Measurements from ENCODE around the gene AGPAT1. TPM values are rescaled to one million over a fixed set of nuclear protein-coding genes. Genes with fewer than 3 reads are reported as not detected.

Gene AGPAT1
- total RNA-seq, 1 experiment from 2014 or later = 55.6 TPM

DNA sequence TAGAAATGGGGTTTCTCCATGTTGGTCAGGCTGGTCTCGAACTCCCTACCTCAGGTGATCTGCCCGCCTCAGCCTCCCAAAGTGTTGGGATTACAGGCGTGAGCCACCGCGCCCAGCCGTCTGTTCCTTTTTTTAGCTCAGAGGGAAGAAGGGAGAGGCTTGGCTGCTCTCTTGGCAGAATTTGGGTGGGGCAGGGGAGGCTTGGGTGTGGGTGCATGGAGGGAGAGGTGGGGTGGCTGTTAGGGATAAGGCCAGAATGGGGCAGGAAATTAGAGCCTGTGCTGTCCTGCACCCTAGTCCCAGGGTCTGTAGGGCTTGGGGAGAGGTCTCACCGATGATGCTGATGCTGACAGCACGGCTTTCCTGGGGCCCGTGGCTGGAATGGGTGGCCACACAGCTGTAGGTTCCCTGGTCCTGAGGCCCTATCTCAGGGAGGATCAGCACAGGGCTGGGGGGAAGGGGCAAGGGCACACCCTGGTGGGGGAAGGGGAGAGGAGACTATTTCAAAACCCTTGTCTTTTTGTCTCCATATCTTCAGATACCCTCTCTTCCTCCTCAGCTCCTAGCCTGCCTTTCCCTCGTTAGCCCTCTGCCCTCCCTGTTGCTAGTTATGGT lies 6.1 kb upstream of the AGPAT1 start:
- Histone ChIP-seq H3K4me1 (ENCODE audit: control insufficient read depth in 1 of 2, insufficient read depth in 2 of 2, low read length in 2 of 2) (peaks cover 10 to 39% of the 10 kb centered on the region in 2 experiments), H3K79me2 (ENCODE audit: insufficient read depth, low read length) (peaks cover 8% of the 10 kb centered on the region; the same call in 1 of the 2 replicates), H3K9me3 (ENCODE audit: control insufficient read depth in 1 of 2, insufficient read depth in 1 of 2, low read depth in 1 of 2, low read length in 2 of 2) (no peaks in the 10 kb centered on the region), H3K4me3 (replicated peaks in 1 of 2; ENCODE audit: low read depth in 1 of 2, low read length in 2 of 2) (no peak overlapping the region), H3K36me3 (ENCODE audit: control insufficient read depth in 1 of 2, insufficient read depth in 2 of 2, low read length in 2 of 2) (peaks cover 9 to 13% of the 10 kb centered on the region in 2 experiments; a peak in 3 of 4 replicates), H3K27ac (ENCODE audit: low read depth, low read length) (no peak overlapping the region), H3K9ac (ENCODE audit: low read length) (no peak overlapping the region), H3K27me3 (ENCODE audit: insufficient read depth, low read length) (no peaks in the 10 kb centered on the region), H3K4me2 (ENCODE audit: low read length) (no peak overlapping the region), H3K9me2 (ENCODE audit: insufficient read depth) (no peaks in the 10 kb centered on the region), H2AFZ (ENCODE audit: low read depth, low read length, poor library complexity, severe bottlenecking) (no peak overlapping the region), H4K20me1 (ENCODE audit: insufficient read depth) (no peaks in the 10 kb centered on the region)
- CTCF ChIA-PET = no interaction called here
- no TSS peak for BruUV-seq (replicated peaks)
- POLR2A ChIA-PET = interaction anchor here (1.0 to 1.3 kb wide), 2 partner anchors 9 to 14 kb away, joined by 3 to 4 read pairs; partner anchors contain the start of gene PBX2
- DNase-seq (ENCODE audit: low read depth, low spot score) = no peak
- RAD21 ChIA-PET (ENCODE audit: low non-redundant PET in 1 of 2, low total read pairs in 2 of 2, uncharacterized antibody in 2 of 2, unreplicated experiment in 2 of 2) = no interaction called here
- TF ChIP-seq EZH2phosphoT487 (IDR thresholded peaks at IDR 0.05; ENCODE audit: borderline replicate concordance) (no peak), EZH2 (IDR thresholded peaks at IDR 0.05) (no peak), CEBPB (IDR thresholded peaks at IDR 0.05; ENCODE audit: low read depth) (no peak), ZFX (IDR thresholded peaks at IDR 0.05) (no peak), RAD21 (IDR thresholded peaks at IDR 0.05; ENCODE audit: low read depth) (no peak), FOSL1 (IDR thresholded peaks at IDR 0.05; ENCODE audit: low read depth) (no peak), ELF1 (IDR thresholded peaks at IDR 0.05; ENCODE audit: borderline replicate concordance, low read depth) (no peak), YY1 (IDR thresholded peaks at IDR 0.05; ENCODE audit: extremely low read depth, insufficient replicate concordance, low read depth, low read length) (no peak), ZNF274 (IDR thresholded peaks at IDR 0.05; ENCODE audit: low read depth, low read length) (no peak), SRF (IDR thresholded peaks at IDR 0.05; ENCODE audit: low read depth) (no peak), POLR2AphosphoS5 (IDR thresholded peaks at IDR 0.05; ENCODE audit: low read depth, low read length) (no peak), POLR2A (IDR thresholded peaks at IDR 0.05; ENCODE audit: borderline replicate concordance, extremely low read depth, insufficient read depth, insufficient read length) (no peak), SIN3A (IDR thresholded peaks at IDR 0.05; ENCODE audit: low read depth) (no peak), JUND (IDR thresholded peaks at IDR 0.05) (no peak), SP1 (IDR thresholded peaks at IDR 0.05; ENCODE audit: low read depth) (no peak)
- TF ChIP-seq, protein P1, sequence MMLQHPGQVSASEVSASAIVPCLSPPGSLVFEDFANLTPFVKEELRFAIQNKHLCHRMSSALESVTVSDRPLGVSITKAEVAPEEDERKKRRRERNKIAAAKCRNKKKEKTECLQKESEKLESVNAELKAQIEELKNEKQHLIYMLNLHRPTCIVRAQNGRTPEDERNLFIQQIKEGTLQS (IDR thresholded peaks at IDR 0.05) = no peak
- TF ChIP-seq, protein P2, sequence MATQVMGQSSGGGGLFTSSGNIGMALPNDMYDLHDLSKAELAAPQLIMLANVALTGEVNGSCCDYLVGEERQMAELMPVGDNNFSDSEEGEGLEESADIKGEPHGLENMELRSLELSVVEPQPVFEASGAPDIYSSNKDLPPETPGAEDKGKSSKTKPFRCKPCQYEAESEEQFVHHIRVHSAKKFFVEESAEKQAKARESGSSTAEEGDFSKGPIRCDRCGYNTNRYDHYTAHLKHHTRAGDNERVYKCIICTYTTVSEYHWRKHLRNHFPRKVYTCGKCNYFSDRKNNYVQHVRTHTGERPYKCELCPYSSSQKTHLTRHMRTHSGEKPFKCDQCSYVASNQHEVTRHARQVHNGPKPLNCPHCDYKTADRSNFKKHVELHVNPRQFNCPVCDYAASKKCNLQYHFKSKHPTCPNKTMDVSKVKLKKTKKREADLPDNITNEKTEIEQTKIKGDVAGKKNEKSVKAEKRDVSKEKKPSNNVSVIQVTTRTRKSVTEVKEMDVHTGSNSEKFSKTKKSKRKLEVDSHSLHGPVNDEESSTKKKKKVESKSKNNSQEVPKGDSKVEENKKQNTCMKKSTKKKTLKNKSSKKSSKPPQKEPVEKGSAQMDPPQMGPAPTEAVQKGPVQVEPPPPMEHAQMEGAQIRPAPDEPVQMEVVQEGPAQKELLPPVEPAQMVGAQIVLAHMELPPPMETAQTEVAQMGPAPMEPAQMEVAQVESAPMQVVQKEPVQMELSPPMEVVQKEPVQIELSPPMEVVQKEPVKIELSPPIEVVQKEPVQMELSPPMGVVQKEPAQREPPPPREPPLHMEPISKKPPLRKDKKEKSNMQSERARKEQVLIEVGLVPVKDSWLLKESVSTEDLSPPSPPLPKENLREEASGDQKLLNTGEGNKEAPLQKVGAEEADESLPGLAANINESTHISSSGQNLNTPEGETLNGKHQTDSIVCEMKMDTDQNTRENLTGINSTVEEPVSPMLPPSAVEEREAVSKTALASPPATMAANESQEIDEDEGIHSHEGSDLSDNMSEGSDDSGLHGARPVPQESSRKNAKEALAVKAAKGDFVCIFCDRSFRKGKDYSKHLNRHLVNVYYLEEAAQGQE (IDR thresholded peaks at IDR 0.05; ENCODE audit: low read depth) = no peak
- TF ChIP-seq, protein P3, sequence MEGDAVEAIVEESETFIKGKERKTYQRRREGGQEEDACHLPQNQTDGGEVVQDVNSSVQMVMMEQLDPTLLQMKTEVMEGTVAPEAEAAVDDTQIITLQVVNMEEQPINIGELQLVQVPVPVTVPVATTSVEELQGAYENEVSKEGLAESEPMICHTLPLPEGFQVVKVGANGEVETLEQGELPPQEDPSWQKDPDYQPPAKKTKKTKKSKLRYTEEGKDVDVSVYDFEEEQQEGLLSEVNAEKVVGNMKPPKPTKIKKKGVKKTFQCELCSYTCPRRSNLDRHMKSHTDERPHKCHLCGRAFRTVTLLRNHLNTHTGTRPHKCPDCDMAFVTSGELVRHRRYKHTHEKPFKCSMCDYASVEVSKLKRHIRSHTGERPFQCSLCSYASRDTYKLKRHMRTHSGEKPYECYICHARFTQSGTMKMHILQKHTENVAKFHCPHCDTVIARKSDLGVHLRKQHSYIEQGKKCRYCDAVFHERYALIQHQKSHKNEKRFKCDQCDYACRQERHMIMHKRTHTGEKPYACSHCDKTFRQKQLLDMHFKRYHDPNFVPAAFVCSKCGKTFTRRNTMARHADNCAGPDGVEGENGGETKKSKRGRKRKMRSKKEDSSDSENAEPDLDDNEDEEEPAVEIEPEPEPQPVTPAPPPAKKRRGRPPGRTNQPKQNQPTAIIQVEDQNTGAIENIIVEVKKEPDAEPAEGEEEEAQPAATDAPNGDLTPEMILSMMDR (IDR thresholded peaks at IDR 0.05 in 2 of 3, conservative IDR thresholded peaks at IDR 0.05 in 1 of 3; ENCODE audit: borderline replicate concordance in 1 of 3, insufficient read depth in 1 of 3, low read depth in 2 of 3, low read length in 2 of 3) = no peak
- TF ChIP-seq, protein P4, sequence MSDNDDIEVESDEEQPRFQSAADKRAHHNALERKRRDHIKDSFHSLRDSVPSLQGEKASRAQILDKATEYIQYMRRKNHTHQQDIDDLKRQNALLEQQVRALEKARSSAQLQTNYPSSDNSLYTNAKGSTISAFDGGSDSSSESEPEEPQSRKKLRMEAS (IDR thresholded peaks at IDR 0.05) = no peak
- no peak for ATAC-seq
- intact Hi-C loops (cut with micrococcal nuclease) = no loop called here

Measured in HCT116 (cell line).